C4-2B (cell line): Measurements from ENCODE around the gene SH3BGR.

ENCODE experiments used
- H3K27ac ChIP-seq: fragments of 450-650 bp; 2 replicates; pipeline ENCODE4 v1.5.1; 2017
- ZFX ChIP-seq: fragments of 450-650 bp; IDR thresholded peaks from 2 replicates; pipeline ENCODE4 v1.6.1; 2017
- TF ChIP-seq, protein P1 (sequence below): fragments of 450-650 bp; conservative IDR thresholded peaks from 2 replicates; pipeline ENCODE4 v1.5.1; 2017; ENCODE audit warnings: mild to moderate bottlenecking

The SH3BGR gene

GRCh38 chr21:39525601-39526000 is 73.8 kb downstream of the SH3BGR start:
- TF ChIP-seq ZFX: no peak
- TF ChIP-seq, protein P1, sequence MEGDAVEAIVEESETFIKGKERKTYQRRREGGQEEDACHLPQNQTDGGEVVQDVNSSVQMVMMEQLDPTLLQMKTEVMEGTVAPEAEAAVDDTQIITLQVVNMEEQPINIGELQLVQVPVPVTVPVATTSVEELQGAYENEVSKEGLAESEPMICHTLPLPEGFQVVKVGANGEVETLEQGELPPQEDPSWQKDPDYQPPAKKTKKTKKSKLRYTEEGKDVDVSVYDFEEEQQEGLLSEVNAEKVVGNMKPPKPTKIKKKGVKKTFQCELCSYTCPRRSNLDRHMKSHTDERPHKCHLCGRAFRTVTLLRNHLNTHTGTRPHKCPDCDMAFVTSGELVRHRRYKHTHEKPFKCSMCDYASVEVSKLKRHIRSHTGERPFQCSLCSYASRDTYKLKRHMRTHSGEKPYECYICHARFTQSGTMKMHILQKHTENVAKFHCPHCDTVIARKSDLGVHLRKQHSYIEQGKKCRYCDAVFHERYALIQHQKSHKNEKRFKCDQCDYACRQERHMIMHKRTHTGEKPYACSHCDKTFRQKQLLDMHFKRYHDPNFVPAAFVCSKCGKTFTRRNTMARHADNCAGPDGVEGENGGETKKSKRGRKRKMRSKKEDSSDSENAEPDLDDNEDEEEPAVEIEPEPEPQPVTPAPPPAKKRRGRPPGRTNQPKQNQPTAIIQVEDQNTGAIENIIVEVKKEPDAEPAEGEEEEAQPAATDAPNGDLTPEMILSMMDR: no peak
- no peak overlapping the region for H3K27ac ChIP-seq

- TF ChIP-seq ZFX: no peak
- TF ChIP-seq, protein P1: no peak
Observed at GRCh38 chr21:39527067-39527595, 75.4 kb downstream of the SH3BGR start.

GRCh38 chr21:39527664-39528381 is 76.1 kb downstream of the SH3BGR start:
- TF ChIP-seq ZFX: no peak
- TF ChIP-seq, protein P1: no peak
- peak overlapping the region; percentile 60 for H3K27ac ChIP-seq

More at GRCh38 chr21:39527067-39527595, 75.4 kb downstream of the SH3BGR start:
- peak overlapping the region; percentile 60 for H3K27ac ChIP-seq

DNA sequence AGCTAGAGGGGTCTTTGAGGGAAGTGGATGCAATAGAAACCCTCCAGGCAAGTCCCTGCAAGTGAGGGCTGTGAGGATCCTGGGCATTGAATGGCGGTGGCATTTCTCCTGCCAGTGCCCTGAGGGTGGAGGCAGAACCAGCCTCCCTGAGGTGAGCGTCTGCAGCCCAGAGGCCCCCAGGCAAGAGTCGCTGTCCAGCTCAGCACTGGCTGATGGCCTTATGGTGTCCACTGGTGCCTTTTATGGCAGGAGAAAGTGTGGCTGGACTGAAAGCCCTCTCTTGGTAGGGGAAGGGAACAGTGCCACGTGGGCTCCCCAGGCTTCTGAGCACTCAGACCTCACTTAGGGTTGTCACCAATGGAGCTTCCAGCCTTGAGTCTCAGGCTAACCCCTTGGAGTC is 77.3 kb downstream of the SH3BGR start:
- H3K27ac ChIP-seq: no peak overlapping the region; the same call in 1 of the 2 replicates
- TF ChIP-seq ZFX: no peak

DNA sequence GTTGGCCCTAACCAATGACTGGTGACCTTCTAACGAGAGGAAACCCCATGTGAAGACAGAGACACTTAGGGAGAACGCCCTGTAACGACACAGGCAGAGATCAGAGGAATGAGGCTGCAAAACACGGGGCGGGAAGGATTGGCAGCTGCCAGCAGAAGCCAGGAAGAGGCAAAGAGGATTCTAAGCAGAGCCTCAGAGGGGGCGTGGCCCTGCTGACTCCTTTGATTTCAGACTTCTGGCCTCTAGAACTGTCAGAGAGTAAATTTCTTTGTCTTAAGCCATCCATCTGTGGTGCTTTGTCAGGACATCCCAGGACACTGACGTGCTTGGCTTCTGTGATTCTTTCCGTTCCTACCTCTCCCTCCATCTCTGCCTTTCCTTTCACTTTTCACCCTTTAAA is 79.3 kb downstream of the SH3BGR start:
- TF ChIP-seq ZFX: no peak
- TF ChIP-seq, protein P1: no peak
- H3K27ac ChIP-seq: no peak overlapping the region

DNA sequence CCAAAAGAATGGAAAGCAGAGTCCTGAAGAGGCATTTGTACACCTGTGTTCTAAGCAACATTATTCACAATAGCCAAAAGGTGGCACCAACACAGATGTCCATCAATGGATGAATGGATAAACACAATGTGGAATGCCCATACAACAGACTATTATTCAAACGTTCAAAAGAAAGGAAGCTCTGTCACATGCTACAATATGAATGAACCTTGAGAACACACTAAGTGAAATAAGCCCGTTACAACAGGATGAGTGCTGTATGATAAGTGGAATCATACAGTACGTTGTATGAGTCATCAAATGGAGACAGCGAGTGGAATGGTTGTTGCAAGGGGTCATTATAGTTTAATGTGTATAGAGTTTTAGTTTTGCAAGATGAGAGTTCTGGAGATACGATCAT is 80.1 kb downstream of the SH3BGR start:
- TF ChIP-seq, protein P1: no peak; the same call in 1 of the 2 replicates
- no peak for TF ChIP-seq ZFX
- no peak overlapping the region for H3K27ac ChIP-seq

- TF ChIP-seq ZFX: no peak
- TF ChIP-seq, protein P1: no peak
- H3K27ac ChIP-seq: no peak overlapping the region
Observed at GRCh38 chr21:39533545-39534380, 82.0 kb downstream of the SH3BGR start.
